ENCODE data around the gene AKR1C3.

The AKR1C3 gene

DNA sequence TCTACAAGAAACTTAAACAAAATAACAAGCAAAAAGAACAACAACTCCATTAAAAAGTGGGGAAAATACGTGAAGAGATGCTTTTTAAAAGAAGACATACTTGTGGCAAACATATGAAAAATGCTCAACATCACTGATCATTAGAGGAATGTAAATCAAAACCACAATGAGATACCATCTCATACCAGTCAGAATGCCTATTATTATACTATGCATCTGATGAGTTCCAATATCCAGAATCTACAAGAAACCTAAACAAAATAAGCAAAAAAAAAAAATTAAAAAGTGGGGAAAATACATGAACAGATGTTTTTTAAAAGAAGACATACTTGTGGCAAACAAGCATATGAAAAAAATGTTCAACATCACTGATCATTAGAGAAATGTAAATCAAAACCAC lies 29.6 kb upstream of the AKR1C3 start:
- TF ChIP-seq MYC (IDR thresholded peaks at IDR 0.05; ENCODE audit: low read depth, low read length) (no peak), MAX (IDR thresholded peaks at IDR 0.05; ENCODE audit: low read depth, low read length) (no peak), POLR2A (IDR thresholded peaks at IDR 0.05; ENCODE audit: extremely low read depth, insufficient read length) (no peak)
- TF ChIP-seq, protein P1, sequence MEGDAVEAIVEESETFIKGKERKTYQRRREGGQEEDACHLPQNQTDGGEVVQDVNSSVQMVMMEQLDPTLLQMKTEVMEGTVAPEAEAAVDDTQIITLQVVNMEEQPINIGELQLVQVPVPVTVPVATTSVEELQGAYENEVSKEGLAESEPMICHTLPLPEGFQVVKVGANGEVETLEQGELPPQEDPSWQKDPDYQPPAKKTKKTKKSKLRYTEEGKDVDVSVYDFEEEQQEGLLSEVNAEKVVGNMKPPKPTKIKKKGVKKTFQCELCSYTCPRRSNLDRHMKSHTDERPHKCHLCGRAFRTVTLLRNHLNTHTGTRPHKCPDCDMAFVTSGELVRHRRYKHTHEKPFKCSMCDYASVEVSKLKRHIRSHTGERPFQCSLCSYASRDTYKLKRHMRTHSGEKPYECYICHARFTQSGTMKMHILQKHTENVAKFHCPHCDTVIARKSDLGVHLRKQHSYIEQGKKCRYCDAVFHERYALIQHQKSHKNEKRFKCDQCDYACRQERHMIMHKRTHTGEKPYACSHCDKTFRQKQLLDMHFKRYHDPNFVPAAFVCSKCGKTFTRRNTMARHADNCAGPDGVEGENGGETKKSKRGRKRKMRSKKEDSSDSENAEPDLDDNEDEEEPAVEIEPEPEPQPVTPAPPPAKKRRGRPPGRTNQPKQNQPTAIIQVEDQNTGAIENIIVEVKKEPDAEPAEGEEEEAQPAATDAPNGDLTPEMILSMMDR (IDR thresholded peaks at IDR 0.05; ENCODE audit: low read depth, low read length), result no peak
- DNase-seq (ENCODE audit: low read depth), result no peak
- H3K4me3 ChIP-seq (ENCODE audit: low read depth, low read length), result no peak overlapping the region

DNA sequence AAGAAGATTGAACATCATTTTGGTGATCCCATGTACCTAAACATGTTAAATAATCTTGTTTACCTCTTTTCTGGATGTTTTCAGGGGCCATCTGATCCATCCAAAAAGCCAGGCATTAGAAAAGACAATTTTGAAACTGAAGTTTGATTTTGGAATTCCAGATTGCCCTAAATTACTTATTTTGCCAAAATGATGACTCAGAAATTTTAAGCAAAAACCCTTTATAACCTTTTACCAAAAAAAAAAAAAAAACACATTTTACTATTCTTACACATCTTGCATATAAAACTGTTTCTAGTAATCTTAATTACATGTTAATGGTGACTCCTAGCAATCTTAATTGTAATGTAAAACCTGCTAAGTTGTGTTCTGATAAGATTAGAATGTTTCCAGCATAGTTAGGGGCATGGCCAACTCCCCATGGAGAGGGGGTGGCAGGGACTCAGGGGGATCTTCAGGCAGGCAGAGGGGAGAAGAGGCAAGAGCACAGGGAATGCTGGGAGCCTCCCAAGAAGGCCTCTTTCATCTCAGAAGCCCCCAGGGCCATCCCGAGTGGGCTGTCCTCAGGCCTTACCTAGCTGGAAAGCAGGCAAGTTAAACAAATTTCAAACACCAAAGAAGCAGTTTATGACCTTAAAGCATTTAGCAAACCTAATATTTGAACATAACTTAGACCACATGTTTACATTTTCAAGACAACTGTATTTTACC lies 25.8 kb upstream of the AKR1C3 start:
- DNase-seq (ENCODE audit: low read depth), result no peak
- no peak overlapping the region for H3K4me3 ChIP-seq (ENCODE audit: low read depth, low read length)
- TF ChIP-seq, protein P1 (IDR thresholded peaks at IDR 0.05; ENCODE audit: low read depth, low read length), result no peak
- TF ChIP-seq MYC (IDR thresholded peaks at IDR 0.05; ENCODE audit: low read depth, low read length) (no peak), MAX (IDR thresholded peaks at IDR 0.05; ENCODE audit: low read depth, low read length) (no peak), POLR2A (IDR thresholded peaks at IDR 0.05; ENCODE audit: extremely low read depth, insufficient read length) (no peak)

- TF ChIP-seq, protein P1 (IDR thresholded peaks at IDR 0.05; ENCODE audit: low read depth, low read length), result no peak
- TF ChIP-seq MAX (IDR thresholded peaks at IDR 0.05; ENCODE audit: low read depth, low read length) (no peak), POLR2A (IDR thresholded peaks at IDR 0.05; ENCODE audit: extremely low read depth, insufficient read length) (no peak), MYC (IDR thresholded peaks at IDR 0.05; ENCODE audit: low read depth, low read length) (no peak)
- H3K4me3 ChIP-seq (ENCODE audit: low read depth, low read length), result no peak overlapping the region
- no peak for DNase-seq (ENCODE audit: low read depth)
Measured at GRCh38 chr10:5070648-5071410, 23.4 kb upstream of the AKR1C3 start.

DNA sequence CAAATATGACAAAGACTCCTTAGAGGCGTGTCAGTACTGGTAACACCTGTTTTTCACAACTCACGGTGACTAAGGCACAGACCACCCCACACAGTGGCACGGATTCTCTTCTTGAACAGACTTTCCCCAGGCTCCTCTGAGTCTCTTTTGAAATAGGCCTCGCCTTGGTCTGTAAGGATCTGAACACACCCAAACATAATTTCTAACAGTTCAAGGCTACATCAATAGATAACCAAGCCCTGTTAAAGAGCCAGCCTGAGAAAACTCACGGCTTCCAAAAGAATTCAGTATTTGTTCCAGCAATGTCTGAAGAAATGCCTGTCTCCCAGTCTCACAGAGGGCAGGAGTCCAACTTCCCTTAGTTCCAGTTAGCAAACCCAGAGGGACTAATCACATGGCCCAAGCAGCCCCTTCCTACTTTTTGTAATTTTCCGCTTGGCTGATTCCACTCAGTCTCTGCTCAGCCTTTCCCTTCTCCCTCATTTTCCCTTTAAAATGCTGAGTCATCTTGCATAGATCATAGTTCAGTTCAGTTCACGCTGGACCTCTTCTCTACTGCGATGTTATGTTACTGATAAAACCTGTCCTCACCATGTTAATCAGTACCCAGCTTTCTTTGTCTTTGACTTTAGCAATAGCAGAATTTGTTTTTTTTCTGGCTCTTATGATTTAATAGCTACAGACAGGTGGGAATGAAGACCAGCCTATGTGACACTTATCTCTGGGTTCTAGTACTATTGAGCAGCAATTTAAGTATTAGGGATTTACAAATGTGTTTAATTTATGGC lies 22.6 kb upstream of the AKR1C3 start:
- no peak overlapping the region for H3K4me3 ChIP-seq (ENCODE audit: low read depth, low read length)
- no peak for TF ChIP-seq MYC (IDR thresholded peaks at IDR 0.05; ENCODE audit: low read depth, low read length)
- TF ChIP-seq, protein P1 (IDR thresholded peaks at IDR 0.05; ENCODE audit: low read depth, low read length), result no peak
- DNase-seq (ENCODE audit: low read depth), result no peak

- TF ChIP-seq, protein P1 (IDR thresholded peaks at IDR 0.05; ENCODE audit: low read depth, low read length), result no peak
- TF ChIP-seq MYC (IDR thresholded peaks at IDR 0.05; ENCODE audit: low read depth, low read length) (no peak), MAX (IDR thresholded peaks at IDR 0.05; ENCODE audit: low read depth, low read length) (no peak), POLR2A (IDR thresholded peaks at IDR 0.05; ENCODE audit: extremely low read depth, insufficient read length) (no peak)
- DNase-seq (ENCODE audit: low read depth), result no peak
- no peak overlapping the region for H3K4me3 ChIP-seq (ENCODE audit: low read depth, low read length)
Measured at GRCh38 chr10:5073659-5074058, 20.6 kb upstream of the AKR1C3 start.

Data from NB4 (cell line).